GM19193 (cell line): ENCODE results near the gene CDK4.
A peak's percentile ranks its signal among the peaks of the same experiment; 100 is the strongest.

ENCODE experiments used
- POLR2A ChIP-seq: IDR thresholded peaks from 4 replicates; pipeline ENCODE4 v1.6.1; 2011; ENCODE audit not compliant: insufficient read depth, insufficient read length; ENCODE audit errors: extremely low read depth

CDK4 gene

GRCh38 chr12:57751788-57752667, at the start of gene CDK4:
CDK4 (minus strand) TSS chr12:57752310; CDS start chr12:57751717, 593 bp downstream.
- TF ChIP-seq POLR2A: peak; percentile 86

GRCh38 chr12:57800965-57801364, 48.9 kb upstream of the CDK4 start:
- no peak for TF ChIP-seq POLR2A

- no peak for TF ChIP-seq POLR2A
Observed at GRCh38 chr12:57797933-57798332, 45.8 kb upstream of the CDK4 start.

GRCh38 chr12:57796996-57797395, 44.9 kb upstream of the CDK4 start:
- TF ChIP-seq POLR2A: no peak

- no peak for TF ChIP-seq POLR2A
Observed at GRCh38 chr12:57795354-57795753, 43.2 kb upstream of the CDK4 start.

- TF ChIP-seq POLR2A: no peak
Observed at GRCh38 chr12:57793920-57794319, 41.8 kb upstream of the CDK4 start.

- no peak for TF ChIP-seq POLR2A
Observed at GRCh38 chr12:57783861-57784260, 31.8 kb upstream of the CDK4 start.

- TF ChIP-seq POLR2A: no peak
Observed at GRCh38 chr12:57783466-57783801, 31.3 kb upstream of the CDK4 start.

- TF ChIP-seq POLR2A: peak; percentile 96
Observed at GRCh38 chr12:57782608-57783465, 30.7 kb upstream of the CDK4 start, which contains the start of gene TSFM. TSFM (plus strand) TSS chr12:57782787; CDS start chr12:57782802, 15 bp downstream.

- no peak for TF ChIP-seq POLR2A
Observed at GRCh38 chr12:57782243-57782607, 30.1 kb upstream of the CDK4 start.

- TF ChIP-seq POLR2A: no peak
Observed at GRCh38 chr12:57781801-57782200, 29.7 kb upstream of the CDK4 start.

- TF ChIP-seq POLR2A: no peak
Observed at GRCh38 chr12:57781244-57781643, 29.1 kb upstream of the CDK4 start.

GRCh38 chr12:57780284-57780897, 28.3 kb upstream of the CDK4 start:
- TF ChIP-seq POLR2A: no peak

GRCh38 chr12:57779736-57780135, 27.6 kb upstream of the CDK4 start:
- no peak for TF ChIP-seq POLR2A

GRCh38 chr12:57777911-57778310, 25.8 kb upstream of the CDK4 start:
- no peak for TF ChIP-seq POLR2A
